NCI-H2107 treated with DMSO at 0.1 percent for 48 hours (cell line): Measurements from ENCODE around the gene STK4.
A peak's percentile ranks its signal among the peaks of the same experiment; 100 is the strongest.

ENCODE experiments used
- DNase-seq: peaks from one replicate; lab custom pipeline; 2025; ENCODE audit not compliant: unreplicated experiment; lab: John Stamatoyannopoulos, UW

STK4 gene

GRCh38 chr20:44966030-44966961 is at the start of gene STK4:
TSS of gene STK4 (plus strand) at chr20:44966512. CDS start at chr20:44966569, 57 bp downstream.
- DNase-seq: peak; percentile 23

- no peak for DNase-seq
Observed at GRCh38 chr20:44916586-44916985, 49.7 kb upstream of the STK4 start.

- no peak for DNase-seq
Observed at GRCh38 chr20:44917399-44917798, 48.9 kb upstream of the STK4 start.

GRCh38 chr20:44918342-44918741 is 48.0 kb upstream of the STK4 start:
- no peak for DNase-seq

- no peak for DNase-seq
Observed at GRCh38 chr20:44918761-44919160, 47.6 kb upstream of the STK4 start.

- no peak for DNase-seq
Observed at GRCh38 chr20:44921447-44921846, 44.9 kb upstream of the STK4 start.

GRCh38 chr20:44924541-44924940 is 41.8 kb upstream of the STK4 start:
- no peak for DNase-seq

- DNase-seq: no peak
Observed at GRCh38 chr20:44928595-44928994, 37.7 kb upstream of the STK4 start.

- no peak for DNase-seq
Observed at GRCh38 chr20:44930517-44931168, 35.7 kb upstream of the STK4 start.

GRCh38 chr20:44931911-44932310 is 34.4 kb upstream of the STK4 start:
- DNase-seq: no peak

- no peak for DNase-seq
Observed at GRCh38 chr20:44932916-44933315, 33.4 kb upstream of the STK4 start.

- DNase-seq: no peak
Observed at GRCh38 chr20:44936510-44936909, 29.8 kb upstream of the STK4 start.

- no peak for DNase-seq
Observed at GRCh38 chr20:44938637-44939036, 27.7 kb upstream of the STK4 start.

GRCh38 chr20:44941120-44941691 is 25.1 kb upstream of the STK4 start:
- DNase-seq: no peak

GRCh38 chr20:44942264-44942973 is 23.9 kb upstream of the STK4 start:
- no peak for DNase-seq

- no peak for DNase-seq
Observed at GRCh38 chr20:44943828-44944227, 22.5 kb upstream of the STK4 start.

- DNase-seq: no peak
Observed at GRCh38 chr20:44945261-44945660, 21.1 kb upstream of the STK4 start.

GRCh38 chr20:44946271-44946852 is 19.9 kb upstream of the STK4 start:
- no peak for DNase-seq

- no peak for DNase-seq
Observed at GRCh38 chr20:44948107-44948506, 18.2 kb upstream of the STK4 start.

- DNase-seq: no peak
Observed at GRCh38 chr20:44948513-44948912, 17.8 kb upstream of the STK4 start.

- DNase-seq: no peak
Observed at GRCh38 chr20:44950368-44950767, 15.9 kb upstream of the STK4 start.
